T-helper 1 cell treated with Interleukin-12 subunit alpha and Interleukin-12 subunit beta and Interleukin-4 antibody, amounts not matched to agents 30 ng/mL and 1 ng/mL, for 36 hours (primary cell): ENCODE data around the gene ZBTB20. TPM values are rescaled to one million over a fixed set of nuclear protein-coding genes. Genes with fewer than 3 reads are reported as not detected.

Experiments
- intact Hi-C: fragments of 100-400 bp; cut with micrococcal nuclease; formaldehyde crosslinking; loops from one replicate; pipeline ENCODE4 v1.15.1; 2024
- total RNA-seq: library from RNA; stranded (reverse); gene quantifications from 2 replicates; pipeline ENCODE4 v1.2.3, GENCODE V29; 2022

Gene ZBTB20
- total RNA-seq, 1 donor from 2014 or later = 10.2 TPM

- intact Hi-C loops = no loop called here
Measured at GRCh38 chr3:114452937-114453336, 694.2 kb downstream of the ZBTB20 start.

- intact Hi-C loops = no loop called here
Measured at GRCh38 chr3:114452256-114452655, 694.8 kb downstream of the ZBTB20 start.

- intact Hi-C loops = no loop called here
Measured at GRCh38 chr3:114451561-114452018, 695.5 kb downstream of the ZBTB20 start.

DNA sequence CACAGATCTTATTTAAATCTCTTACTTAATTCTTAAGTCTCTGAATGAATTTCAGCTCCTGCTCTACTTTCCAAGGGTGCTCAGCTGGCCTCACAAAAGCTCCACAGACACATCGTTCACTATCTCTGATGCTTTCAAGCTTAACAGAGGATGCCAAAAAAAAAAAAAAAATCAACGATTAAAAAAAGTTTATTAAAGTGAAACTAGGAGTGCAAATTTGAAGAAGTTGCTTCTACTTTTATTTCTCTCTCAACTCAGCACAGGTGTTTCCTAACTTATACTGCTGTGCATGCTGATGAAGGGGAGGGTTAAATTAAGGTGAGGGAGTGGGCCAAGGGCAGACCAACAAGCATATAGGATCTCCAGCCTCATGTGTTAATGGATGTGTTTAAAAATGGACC, 696.0 kb downstream of the ZBTB20 start:
- intact Hi-C loops = no loop called here

GRCh38 chr3:114450008-114450596, 697.0 kb downstream of the ZBTB20 start:
- intact Hi-C loops = no loop called here

DNA sequence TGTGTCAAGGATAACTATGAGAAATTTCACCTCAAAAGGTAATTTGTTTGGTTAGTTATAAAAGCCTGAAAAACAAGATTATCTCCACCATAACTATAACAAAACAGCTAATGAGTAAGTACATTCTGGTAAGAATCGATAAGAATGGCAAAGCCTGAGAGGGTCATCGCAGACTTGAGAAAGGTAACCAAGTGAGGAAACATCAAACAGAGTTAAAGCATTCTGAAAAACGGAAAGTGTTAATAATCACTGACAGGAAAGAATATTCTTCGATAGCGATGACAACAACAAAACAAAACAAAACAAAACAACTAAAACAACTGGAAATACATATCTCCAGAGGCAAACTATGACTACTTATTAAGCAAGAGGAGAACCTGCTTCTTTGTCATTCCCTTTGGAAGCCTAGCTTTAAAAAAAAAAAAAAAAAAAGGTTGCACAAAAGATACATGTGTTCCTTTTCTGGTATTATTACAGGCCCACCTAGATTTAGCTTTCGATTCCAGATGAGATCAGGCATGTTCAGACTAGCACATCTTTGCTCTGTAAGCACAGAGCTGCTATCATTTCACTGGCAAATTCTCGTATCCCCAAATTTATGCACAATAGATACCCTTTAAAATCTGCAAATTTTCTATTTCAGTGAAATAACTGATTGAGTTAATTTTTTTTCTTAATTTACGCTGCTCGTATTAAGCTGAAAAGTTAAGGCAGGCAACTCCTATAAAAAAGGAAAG, 697.6 kb downstream of the ZBTB20 start:
- intact Hi-C loops = no loop called here

GRCh38 chr3:114447950-114448479, 699.1 kb downstream of the ZBTB20 start:
- intact Hi-C loops = no loop called here

DNA sequence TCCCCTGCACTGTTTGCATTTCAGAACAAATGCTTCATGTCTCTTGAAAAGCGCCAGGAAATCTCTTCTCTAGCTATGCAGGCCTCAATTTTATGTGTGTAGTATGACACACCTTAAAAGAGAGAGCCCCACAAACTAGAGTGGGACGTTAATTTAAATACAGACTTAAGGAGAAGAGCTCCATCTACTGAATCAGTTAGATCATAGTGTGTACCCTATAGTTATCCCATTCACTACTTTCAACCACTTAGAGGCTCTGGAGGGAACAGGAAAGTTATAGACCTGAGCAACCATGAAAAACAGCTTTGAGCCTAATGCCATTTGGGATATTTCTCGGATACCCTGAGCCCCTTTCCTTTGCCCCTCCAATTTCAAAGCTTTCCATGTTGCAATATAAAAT, 699.5 kb downstream of the ZBTB20 start:
- intact Hi-C loops = no loop called here

GRCh38 chr3:114446600-114446999, 700.5 kb downstream of the ZBTB20 start:
- intact Hi-C loops = no loop called here

- intact Hi-C loops = no loop called here
Measured at GRCh38 chr3:114445233-114445632, 701.9 kb downstream of the ZBTB20 start.

- intact Hi-C loops = no loop called here
Measured at GRCh38 chr3:114444216-114444615, 702.9 kb downstream of the ZBTB20 start.

- intact Hi-C loops = no loop called here
Measured at GRCh38 chr3:114442246-114442645, 704.8 kb downstream of the ZBTB20 start.

- intact Hi-C loops = no loop called here
Measured at GRCh38 chr3:114441386-114441785, 705.7 kb downstream of the ZBTB20 start.

DNA sequence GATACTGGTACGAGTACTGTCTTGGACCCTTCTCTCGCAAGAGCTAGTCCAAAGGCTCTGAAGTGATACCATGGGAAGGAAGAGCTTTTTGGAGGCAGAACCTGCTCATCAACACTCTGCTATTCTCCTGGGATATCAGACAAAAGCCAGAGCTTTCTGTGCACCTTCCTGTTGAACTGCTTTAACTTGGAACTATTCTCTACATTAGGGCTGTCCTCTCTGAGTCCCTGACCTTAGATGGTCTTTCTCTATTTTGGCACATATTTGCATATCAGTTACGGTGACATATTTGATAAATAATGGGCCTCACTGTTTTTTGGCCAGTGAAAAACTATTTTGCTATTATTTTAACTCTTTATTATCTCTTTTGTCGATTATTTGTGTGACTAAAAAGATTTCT, 706.4 kb downstream of the ZBTB20 start:
- intact Hi-C loops = no loop called here

DNA sequence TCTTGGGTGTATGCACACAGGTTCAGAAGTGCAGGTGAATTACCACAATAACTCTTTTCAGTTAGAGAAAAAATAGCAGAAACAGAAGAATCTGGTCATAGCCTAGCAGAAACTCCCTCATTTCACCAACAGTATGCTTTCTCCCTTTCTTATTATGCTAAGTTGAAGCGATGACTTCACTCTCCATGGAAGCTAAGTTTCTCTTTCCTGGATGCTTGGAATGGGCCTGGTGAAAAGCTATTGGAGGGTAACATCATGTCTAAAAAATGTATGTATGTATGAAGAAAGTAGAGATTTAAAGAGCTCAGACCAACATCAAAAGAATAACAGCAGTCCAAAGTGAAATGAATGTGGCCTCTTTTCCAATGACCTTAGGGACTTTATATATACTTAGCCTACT, 707.8 kb downstream of the ZBTB20 start:
- intact Hi-C loops = no loop called here

- intact Hi-C loops = no loop called here
Measured at GRCh38 chr3:114437897-114438296, 709.2 kb downstream of the ZBTB20 start.

- intact Hi-C loops = no loop called here
Measured at GRCh38 chr3:114436182-114436581, 710.9 kb downstream of the ZBTB20 start.

GRCh38 chr3:114435386-114436115, 711.5 kb downstream of the ZBTB20 start:
- intact Hi-C loops = no loop called here

- intact Hi-C loops = no loop called here
Measured at GRCh38 chr3:114432310-114432709, 714.8 kb downstream of the ZBTB20 start.

GRCh38 chr3:114428044-114428595, 719.0 kb downstream of the ZBTB20 start:
- intact Hi-C loops = no loop called here

DNA sequence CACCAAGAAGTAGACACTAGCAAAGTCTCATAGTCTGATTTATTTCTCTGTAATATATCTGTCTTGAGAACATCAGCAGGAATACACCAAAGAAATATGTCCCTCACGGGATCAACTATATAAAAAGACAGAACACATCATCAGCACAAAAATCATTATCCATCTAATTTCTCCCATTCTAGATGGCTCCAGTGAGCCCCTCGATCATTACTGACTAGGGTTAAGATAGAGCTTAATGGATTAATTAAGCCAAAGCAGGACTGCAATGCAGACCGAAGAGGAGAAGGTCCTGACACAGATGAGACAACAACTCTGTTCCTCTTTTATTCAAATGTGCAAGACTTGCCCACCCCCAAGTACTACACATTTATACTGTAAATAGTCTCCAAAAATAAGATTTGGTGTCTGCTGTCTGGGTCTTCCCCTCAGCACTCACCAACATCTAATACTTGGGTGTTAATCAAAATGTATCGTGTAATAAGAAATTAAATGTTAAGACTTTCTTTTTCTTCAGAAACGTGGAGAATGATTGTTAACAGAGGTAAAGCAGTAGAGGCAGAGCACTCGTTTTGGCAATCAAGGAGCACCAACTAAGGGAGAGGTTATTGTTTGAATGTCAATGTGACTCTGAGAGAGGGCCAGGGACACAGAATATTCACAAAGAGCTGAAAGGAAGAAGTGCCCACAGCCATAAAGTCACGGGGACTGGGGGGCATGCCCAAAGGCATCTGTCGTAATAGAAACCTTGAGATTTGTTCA, 719.6 kb downstream of the ZBTB20 start:
- intact Hi-C loops = no loop called here
